HG03432 (cell line): Measurements from ENCODE around the gene PLEKHG7.
"Not testable (repeated sequence)": the region's sequence is repeated elsewhere in the genome, so short reads cannot be mapped to it uniquely, and the experiment has no call there.

Experiments
- ATAC-seq: cut with Tn5 transposase; IDR thresholded peaks from one replicate; pipeline ENCODE4 v1.9.1; 2021; ENCODE audit warnings: mild to moderate bottlenecking, moderate library complexity; ENCODE audit not compliant: unreplicated experiment

Gene PLEKHG7, protein sequence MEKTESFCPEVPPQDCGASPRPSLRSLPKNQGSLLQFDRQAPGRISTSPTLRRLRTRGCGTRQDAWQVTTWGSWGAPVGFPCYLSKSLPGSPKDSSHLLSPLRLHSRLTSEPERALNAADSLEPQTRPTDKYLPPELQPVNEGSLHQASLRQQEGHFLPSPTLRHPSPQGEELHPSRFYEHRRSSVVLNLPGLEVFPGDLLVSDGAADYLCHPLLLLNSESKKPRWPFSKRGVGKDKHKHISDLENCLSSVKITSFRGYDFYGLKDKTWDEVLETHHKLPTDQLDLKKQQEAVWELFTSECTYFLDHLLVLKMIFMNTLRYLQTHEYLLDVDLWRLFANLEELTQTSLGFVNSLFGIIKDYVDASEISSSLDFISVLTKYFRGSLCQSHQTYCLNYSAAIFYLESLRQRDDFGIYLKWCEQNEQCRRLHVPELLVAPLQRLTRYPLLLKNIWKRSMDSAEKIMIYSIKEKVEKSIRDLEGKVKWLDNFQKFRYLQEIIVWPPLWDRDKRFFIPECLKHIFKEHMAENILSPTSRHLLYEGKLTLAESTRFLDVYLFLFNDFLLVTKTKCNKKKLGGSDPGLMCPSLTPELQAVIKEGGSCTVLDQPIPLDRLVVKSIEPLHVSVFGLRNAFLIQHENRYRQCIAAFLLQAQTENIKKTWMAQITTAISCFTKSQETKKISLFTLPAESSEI

DNA sequence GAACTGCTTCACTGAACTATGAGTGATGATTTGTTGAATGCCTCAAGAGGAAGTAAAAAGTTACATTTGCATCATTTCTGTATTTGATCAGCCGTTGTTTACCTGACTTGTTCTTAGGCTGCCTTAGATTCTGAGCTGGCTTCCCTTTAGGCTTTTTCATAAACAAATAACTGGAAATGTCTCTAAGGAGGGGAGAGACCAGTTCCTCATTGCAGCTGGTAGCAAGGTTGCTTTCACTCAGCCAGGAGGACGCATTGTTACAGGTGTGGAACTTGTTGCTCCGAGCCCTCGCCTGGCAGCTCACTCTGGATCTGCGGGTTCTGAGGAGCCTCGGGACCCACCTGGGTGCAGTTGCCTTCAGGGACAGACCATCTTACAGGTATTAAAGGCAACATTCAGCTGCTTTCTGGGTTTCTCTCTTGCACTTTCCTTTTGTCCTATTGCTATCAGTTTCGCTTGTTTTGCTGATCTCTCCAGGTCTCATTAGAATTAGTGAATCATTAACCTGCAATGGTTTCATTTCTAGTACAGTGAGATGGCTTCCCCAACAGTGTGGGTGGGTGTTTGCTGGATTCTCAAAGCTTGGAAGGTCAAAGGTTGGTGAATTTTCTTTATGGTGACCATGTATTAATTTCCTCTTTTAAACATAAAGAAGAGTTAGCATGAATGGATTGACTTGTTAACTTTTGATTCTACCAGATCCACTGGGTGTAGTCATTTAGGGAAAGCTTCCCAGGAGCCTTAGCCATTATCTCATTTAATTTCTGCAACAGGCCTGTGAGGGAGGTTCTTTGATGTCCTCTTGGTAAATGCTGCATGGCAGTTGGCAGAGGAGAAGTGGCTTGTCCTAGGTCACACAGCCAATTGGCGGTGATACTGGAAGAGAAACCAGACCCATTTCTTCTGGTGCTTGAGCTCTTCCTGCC lies at the start of gene PLEKHG7:
Gene PLEKHG7 (plus strand): TSS at position 236 of the 926 bp plus-strand sequence. CDS start 3,643 bp downstream, outside the sequence.
- peak; percentile 93 for ATAC-seq

DNA sequence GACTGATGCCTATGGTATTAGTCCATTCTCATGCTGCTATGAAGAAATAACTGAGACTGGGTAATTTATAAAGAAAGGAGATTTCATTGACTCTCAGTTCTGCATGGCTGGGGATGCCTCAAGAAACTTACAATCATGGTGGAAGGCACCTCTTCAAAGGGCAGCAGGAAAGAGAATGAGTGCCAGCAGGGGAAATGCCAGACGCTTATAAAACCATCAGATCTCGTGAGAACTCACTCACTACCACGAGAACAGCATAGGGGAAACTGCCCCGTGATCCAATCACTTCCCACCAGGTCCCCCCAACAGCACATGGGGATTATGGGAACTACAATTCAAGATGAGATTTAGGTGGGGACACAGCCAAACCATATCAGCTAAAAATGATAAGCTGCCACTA lies 48.5 kb upstream of the PLEKHG7 start:
- not testable (repeated sequence) for ATAC-seq

DNA sequence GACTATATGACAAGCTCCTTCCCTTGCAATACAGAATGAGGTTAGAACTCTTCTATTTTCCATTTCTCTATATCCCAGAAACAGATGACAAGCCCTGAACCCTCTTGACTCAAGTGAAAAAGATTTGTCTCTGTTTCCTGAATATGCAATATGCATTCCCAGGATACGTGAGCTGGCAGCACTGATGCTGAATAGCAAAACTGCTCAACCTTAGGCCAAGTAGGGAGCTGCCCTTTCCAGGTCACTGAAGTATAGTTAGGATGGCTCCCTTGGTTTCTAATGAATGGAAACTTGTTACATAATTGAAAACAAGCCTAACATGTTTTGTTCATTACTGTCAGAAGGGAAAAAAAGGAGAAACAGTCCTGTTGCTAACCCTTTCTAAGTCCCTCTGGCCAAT lies 47.9 kb upstream of the PLEKHG7 start:
- ATAC-seq = no peak

DNA sequence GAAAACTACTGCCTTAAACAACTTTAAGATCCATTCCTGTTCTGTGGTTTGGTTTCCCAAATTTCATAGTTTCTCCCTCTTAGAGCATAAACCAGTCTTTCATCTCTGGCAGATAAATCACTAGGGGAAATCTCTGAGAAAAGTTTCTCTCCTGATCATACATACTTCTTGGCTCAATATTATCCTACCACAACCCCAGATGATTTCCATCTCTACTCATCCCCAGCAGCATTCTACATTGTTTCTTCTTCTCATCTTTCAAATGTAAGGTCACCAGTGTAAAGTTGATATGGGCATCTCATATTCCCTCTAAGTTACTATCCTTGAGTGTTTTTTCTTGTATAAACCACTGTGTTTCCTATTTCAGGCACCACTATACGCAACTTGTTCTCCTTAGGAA lies 45.9 kb upstream of the PLEKHG7 start:
- ATAC-seq = no peak

DNA sequence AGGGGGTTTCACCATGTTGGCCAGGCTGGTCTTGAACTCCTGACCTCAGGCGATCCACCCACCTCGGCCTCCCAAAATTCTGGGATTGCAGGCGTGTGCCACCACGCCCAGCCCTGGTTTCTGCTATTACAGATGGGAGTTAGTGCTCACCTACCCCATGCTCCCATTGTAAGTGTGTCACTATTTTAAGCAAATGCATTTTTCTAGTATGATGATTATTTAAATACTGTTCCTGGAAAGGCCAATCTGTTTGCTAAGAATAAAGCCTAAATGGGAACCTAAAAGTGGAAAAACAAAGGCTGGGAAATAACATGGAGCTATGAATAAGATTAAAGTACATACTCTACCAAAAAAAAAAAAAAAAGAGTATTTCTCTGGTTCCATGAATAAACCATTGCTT lies 45.0 kb upstream of the PLEKHG7 start:
- ATAC-seq = no peak

DNA sequence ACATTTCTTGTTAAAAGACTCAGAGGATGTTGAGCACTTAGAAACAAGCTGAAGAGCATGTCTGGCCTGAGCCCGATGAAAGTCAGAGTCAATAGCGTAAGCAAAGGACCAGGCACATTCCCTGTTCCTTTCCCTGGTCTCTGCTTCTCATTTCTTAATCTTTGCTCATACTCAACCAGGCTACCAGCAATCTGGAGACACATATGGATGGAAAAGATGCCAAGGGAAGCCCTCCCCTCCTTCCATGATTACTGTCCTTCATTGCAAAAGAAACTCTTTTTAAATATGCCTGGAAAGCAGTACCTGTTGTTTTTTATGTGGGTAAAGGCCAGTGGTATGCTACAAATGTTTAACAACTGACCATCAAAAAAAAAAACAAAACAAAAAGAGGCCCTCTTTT lies 44.2 kb upstream of the PLEKHG7 start:
- ATAC-seq = no peak

DNA sequence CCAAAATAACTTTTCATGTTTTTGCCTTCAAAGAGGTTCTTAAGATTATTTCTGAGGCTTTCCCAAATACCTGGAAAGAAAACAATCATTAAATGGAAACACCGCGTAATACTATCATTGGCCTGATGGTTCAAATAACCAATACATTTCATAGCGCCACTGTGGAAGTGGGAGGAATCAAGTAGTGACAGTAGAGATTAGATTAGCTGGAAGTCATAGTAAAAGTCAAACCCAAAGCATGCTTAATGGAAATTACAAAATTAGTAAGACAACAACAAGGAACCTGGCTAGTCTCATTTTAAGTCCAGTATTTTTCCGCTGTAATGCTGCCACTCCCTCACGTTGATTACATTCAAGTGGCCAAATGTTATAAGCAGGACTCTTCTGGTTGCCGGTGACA lies 41.5 kb upstream of the PLEKHG7 start:
- ATAC-seq = no peak

DNA sequence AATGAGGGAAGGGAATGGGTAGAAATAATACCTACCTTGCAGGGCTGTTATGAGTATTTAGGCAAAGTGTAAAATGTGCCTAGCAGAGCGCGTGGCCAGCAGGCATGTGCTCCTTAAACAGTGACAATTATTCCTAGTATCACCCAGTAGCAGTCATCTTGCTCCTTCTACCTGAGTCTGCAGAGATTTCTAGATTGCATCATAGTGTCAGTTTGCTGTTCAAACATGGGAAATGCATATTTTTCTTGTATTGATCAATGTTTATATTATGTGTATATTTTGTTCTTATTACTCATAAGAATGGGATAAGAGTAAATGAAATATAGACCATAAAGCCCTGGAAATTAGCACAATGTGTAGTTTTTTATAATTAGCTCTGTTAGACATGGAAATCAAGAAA lies 37.3 kb upstream of the PLEKHG7 start:
- no peak for ATAC-seq

DNA sequence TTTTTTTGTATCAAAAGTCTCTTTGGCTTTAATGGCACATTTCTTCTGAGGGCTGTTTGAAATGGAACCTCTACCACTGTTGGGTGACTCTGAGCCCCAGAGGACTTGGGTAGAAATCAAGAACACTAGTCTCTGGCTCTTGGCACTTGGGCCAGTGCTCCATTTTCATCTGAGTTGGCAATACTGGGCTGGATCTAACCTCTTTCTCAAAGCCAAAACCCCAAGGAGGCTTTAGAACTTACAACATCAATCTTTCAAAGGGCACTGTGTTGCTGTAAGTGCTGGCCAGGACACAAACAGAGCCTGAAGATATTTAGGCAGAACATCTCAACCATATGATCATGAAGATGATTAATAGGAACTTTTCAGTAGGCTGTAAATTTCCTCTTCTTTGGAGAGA lies 34.0 kb upstream of the PLEKHG7 start:
- no peak for ATAC-seq

DNA sequence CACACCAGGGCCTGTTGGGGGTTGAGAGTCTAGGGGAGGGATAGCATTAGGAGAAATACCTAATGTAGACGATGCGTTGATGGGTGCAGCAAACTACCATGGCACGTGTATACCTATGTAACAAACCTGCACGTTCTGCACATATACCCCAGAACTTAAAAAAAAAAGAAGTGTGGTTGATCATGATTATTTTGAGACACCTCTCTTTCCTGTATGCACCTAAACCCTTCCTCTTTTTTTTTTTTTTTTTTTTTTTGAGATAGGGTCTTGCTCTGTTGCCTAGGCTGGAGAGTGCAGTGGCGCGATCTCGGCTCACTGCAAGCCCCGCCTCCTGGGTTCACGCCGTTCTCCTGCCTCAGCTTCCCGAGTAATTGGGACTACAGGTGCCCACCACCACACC lies 31.3 kb upstream of the PLEKHG7 start:
- not testable (repeated sequence) for ATAC-seq

DNA sequence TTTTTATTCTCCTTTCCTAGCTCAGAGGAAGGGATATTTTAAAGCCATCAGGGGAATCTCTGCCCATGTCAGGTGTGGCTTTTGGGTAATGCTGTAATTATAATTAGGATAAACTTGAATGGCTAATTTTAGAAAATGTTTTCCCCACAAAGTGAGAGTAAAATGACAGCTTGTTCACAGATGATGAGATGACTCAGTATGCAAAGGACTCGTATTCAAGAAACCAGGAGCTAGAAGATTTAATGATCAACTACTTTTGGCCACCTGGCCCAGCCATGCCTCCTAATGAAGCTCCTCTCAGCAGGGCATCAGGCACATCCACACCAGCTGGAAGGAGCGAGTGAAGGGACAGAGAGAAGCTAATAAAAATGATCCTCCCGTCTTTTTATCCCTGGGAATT lies 29.0 kb upstream of the PLEKHG7 start:
- ATAC-seq = peak; percentile 90

DNA sequence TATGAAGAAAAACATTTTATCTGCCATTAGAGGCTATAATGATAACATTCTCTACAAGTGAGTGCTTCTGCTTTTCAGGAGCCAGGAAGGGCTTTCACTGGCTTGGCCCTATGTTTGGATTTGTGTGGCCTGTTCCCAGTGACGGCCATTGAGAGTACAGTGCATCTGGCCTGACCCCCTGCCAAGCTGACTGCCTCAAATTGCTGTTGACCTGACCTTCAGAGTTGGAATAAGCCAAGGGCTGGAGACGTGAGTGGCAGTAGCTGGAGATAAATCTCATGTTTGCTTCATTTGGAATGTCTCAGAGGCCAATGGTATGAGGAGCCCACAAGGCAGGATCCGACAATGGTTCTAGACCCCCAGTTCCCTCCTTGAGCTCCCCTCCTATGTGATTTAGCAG lies 28.3 kb upstream of the PLEKHG7 start:
- no peak for ATAC-seq

DNA sequence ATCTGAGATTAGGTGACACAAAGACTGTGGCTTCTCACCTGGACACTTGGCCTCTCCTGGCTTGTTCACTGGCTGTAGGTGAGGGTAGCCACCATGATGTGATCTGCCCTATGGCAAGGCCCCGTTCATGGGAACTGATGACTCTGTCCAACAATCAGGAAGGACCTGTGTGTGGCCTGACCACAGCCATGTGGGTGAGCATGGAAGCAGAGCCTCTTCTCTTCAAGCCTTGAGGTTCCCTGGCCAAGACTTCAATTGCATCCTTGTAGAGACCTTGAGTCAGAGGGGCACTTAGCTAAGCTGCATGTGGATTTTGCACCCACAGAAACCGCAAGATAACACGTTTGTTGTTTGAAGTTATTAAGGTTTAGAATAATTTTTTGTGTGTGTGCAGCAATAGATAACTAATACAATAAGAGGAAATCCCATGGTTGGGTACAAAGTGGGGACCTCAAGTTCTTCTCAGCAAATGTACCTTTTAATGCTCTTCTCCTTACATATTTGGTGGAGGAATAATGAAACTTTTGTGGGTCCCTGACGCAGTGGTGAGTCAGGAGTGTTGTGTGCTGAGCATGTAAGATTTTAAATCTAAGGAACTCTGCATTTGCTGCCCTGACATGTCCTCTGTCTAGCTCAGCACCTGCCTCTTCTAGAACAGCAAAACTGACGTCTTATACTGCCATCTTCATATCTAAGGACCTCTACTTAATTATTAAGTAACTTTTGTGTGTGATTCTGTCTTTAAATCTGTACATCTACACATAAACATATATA lies 27.5 kb upstream of the PLEKHG7 start:
- no peak for ATAC-seq

DNA sequence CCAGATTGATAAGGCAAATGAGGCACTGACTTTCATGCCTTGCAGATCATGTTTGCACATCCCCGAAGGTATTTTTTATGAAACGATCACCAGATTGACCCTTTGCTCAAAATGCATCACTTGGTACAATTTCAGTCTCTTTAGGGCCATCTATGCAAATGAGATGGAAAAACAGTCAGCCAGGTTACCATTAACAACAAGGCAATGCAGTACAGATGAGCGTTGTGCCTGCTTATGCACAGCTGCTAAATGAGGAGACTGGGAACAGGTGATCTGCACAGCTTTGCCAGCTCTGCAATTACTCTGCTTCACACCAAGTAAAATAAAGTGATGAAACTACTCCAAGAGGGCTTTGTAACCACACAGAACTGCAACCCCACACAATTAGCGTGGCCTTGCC lies 26.1 kb upstream of the PLEKHG7 start:
- no peak for ATAC-seq

DNA sequence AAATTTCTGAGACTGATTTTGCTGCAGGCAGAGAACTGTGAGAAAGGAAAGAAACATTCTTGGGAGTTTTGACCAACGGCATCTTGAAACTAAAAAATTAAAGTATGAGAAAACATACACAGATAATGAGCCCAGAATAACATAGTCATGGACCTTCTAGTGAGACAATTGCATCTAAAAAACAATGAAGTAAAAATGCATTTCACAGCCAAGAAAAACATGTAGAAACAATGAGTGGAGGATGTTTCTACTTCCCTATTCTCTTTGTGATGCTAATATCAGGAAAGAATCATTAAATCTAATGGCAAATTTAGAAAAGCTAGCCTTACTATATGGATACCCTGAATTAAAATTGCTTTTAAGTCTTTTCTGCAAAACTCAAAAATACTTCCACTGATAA lies 12.2 kb upstream of the PLEKHG7 start:
- no peak for ATAC-seq

DNA sequence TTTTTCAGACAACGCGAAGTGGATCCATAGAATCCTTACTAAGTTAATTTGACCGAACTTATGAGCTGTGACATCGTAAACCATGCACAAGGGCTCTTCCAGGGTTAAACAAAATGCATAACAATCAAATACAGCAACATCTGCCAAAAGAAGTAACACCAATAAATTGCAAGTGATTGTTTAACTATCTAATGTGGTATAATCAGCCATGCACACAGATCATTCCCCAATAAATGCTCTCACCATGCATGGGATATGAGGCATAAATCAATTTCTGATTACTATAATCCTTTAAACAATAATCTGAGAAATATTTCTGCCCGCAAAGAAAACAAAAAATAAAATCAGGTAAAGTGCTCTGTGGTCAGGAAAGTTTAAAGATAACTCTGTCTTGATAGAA lies 7.7 kb upstream of the PLEKHG7 start:
- ATAC-seq = no peak

DNA sequence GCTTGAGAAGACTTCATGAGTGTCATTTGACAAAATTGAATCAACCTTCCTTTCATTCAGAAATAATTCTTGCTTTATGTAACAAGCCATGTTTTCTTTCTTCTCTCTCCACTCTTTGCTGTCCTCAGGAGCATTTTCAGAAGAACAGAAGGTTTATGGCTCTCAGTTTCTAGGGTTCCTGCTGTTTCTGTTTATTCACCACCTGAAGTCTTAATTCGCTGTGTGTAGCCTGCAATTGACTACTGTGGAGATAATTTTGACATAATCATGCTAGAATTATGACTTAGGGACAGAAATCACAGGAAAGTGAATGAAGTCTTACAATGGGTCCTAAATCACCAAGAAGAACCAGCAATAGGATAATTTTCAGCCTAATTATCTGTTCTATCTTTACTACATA lies 7.2 kb upstream of the PLEKHG7 start:
- no peak for ATAC-seq

DNA sequence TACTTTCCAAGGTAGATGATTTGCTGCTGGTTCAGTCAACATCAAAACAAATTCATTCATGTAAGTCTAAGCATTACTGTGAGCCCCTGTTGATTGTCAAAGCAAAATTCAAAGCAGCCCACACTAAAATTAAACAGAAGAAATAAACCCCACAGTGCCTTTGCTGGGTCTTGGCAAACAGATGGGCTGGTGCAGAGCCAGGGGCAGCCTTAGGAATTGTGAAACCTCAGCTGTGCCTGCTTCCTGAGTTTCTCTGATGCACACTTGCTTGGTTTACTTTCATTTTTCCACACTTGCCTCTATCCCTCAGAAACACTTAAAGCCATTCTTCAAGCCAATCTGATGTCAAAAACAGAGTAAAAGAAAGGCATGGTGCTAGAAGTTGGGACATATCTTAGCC lies 6.6 kb upstream of the PLEKHG7 start:
- no peak for ATAC-seq

DNA sequence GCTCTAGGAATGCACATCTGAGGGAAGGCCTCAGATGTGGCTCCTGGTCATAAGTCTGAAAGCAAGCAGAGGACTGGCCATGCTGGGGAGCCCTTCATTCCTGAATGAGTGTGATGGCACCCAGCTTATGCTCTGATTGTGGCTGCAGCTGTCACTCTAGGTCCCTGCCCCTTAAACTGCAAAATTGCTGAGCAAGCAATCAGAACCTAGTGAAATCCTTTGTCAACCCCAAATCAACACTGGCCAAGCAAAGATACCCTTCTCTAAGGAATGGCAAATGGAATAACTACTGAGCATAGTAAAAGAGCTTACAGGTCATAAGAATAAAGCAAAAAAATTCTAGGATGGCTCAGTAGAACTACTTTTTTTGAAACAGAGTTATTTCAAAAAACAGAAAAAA lies 4.3 kb upstream of the PLEKHG7 start:
- ATAC-seq = no peak

DNA sequence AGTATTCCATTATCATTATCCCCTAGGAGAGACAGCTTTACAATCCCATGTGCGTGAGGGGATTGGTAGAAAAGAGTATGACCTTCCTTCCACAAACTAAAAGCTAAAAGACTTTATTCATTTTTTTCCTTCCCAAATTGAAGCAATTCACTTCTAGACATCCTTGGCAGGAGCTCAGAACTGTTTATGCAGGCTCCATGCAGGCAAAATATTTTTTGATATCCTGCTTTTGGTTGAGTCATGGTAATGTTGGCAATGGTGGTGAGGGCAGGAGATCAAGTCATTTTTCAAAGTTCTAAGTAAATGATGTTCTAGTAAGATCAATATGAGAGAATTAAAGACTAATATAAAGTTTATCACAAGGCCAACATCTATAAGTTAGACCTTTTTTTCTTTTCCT lies 1.3 kb upstream of the PLEKHG7 start:
- no peak for ATAC-seq

DNA sequence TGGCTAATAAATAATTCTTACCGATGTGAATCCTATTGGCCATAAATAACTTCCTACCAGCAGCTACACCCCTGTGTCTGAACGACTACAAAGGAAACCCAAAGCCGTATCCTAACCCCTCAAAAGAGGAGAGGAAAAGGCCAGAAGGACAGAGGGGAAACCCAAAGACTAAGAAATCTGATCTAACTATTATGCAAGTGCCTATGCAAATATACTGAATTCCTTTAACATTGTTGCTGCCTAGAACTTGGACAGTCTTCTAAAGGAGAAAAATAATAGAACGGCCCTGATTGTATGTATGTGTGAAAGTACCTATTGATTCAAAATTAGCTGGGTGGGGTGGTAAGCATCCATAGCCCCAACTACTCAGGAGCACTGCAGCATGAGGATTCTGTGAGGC lies 997 bp downstream of the PLEKHG7 start:
- ATAC-seq = no peak
